SK-N-SH (cell line): ENCODE results near the gene LSMEM2. TPM values are rescaled to one million over a fixed set of nuclear protein-coding genes. Genes with fewer than 3 reads are reported as not detected.

Source experiments
- CTCF ChIA-PET: fragments of 300-600, 350-600 bp; formaldehyde crosslinking; extraction: SDS; loops from one replicate; lab custom pipeline; 2021; lab: Yijun Ruan, JAX
- POLR2A ChIA-PET: fragments of 350-600 bp; sonication (Branson Sonifier 250); formaldehyde crosslinking; extraction: SDS; loops from one replicate; lab custom pipeline; 2020; ENCODE audit warnings: antibody characterized with exemption, inconsistent platforms; lab: Yijun Ruan, JAX
- DNase-seq: peaks from one replicate; pipeline ENCODE4 v3.0.0; 2012
- H2AFZ ChIP-seq: fragments of 200-600 bp; sonication (generic); 2 replicates; pipeline ENCODE4 v1.8.1; 2016; ENCODE audit warnings: antibody characterized with exemption, mild to moderate bottlenecking, low read depth
- H3F3A ChIP-seq: fragments of 200-600 bp; sonication (generic); replicated peaks from 2 replicates; pipeline ENCODE3; 2016; ENCODE audit warnings: antibody characterized with exemption, mild to moderate bottlenecking; ENCODE audit not compliant: insufficient read depth
- H3K27ac ChIP-seq, 2 experiments: fragments of 200-500 bp in 1 of 2; fragments of 200-600 bp in 1 of 2; sonication (Bioruptor generic) in 1 of 2; sonication (generic), shearing (Covaris generic) in 1 of 2; 2 replicates each; pipeline versions ENCODE4 v1.5.1 to v1.6.1; 2014 to 2016; ENCODE audit warnings: low read depth in 2 of 2, inconsistent platforms in 1 of 2, low read length in 1 of 2, mild to moderate bottlenecking in 1 of 2, mixed read lengths in 1 of 2
- H3K27me3 ChIP-seq: fragments of 200-600 bp; sonication (generic), shearing (Covaris generic); 2 replicates; pipeline ENCODE4 v1.6.1; 2016; ENCODE audit warnings: mixed run types; ENCODE audit not compliant: insufficient read depth
- H3K36me3 ChIP-seq, 2 experiments: fragments of 200-500 bp in 1 of 2; fragments of 200-600 bp in 1 of 2; sonication (Bioruptor generic) in 1 of 2; sonication (generic) in 1 of 2; replicated peaks in 1 of 2; 2 replicates each; pipeline versions ENCODE3 to v1.5.1; 2014 to 2016; ENCODE audit warnings: low read length in 1 of 2, mild to moderate bottlenecking in 1 of 2; ENCODE audit not compliant: insufficient read depth in 2 of 2, control insufficient read depth in 1 of 2
- H3K4me1 ChIP-seq, 2 experiments: fragments of 200-500 bp in 1 of 2; fragments of 200-600 bp in 1 of 2; sonication (Bioruptor generic) in 1 of 2; sonication (generic), shearing (Covaris generic) in 1 of 2; 2 replicates each; pipeline versions ENCODE4 v1.5.1 to v1.6.1; 2014 to 2016; ENCODE audit warnings: low read depth in 1 of 2, low read length in 1 of 2, mixed run types in 1 of 2; ENCODE audit not compliant: insufficient read depth in 2 of 2, control insufficient read depth in 1 of 2
- H3K4me2 ChIP-seq: fragments of 200-600 bp; sonication (generic), shearing (Covaris generic); 2 replicates; pipeline ENCODE4 v1.6.1; 2017; ENCODE audit warnings: mixed run types
- H3K4me3 ChIP-seq, 2 experiments: fragments of 200-500 bp in 1 of 2; fragments of 200-600 bp in 1 of 2; sonication (Bioruptor generic) in 1 of 2; sonication (generic), shearing (Covaris generic) in 1 of 2; 2 replicates each; pipeline versions ENCODE4 v1.5.1 to v1.8.1; 2014 to 2016; ENCODE audit warnings: low read depth in 2 of 2, inconsistent platforms in 1 of 2, low read length in 1 of 2, mild to moderate bottlenecking in 1 of 2, mixed read lengths in 1 of 2, moderate library complexity in 1 of 2
- H3K79me2 ChIP-seq: fragments of 200-600 bp; sonication (generic); 2 replicates; pipeline ENCODE4 v1.8.1; 2017; ENCODE audit warnings: mild to moderate bottlenecking; ENCODE audit not compliant: insufficient read depth
- H3K9ac ChIP-seq: fragments of 200-600 bp; sonication (generic); 2 replicates; pipeline ENCODE4 v1.6.1; 2017; ENCODE audit warnings: mixed run types
- H3K9me2 ChIP-seq: fragments of 200-600 bp; sonication (generic); 2 replicates; pipeline ENCODE4 v1.6.1; 2017; ENCODE audit warnings: mixed run types
- H3K9me3 ChIP-seq: fragments of 200-600 bp; sonication (generic); 2 replicates; pipeline ENCODE4 v1.6.1; 2017; ENCODE audit warnings: mixed run types, mild to moderate bottlenecking, moderate library complexity
- H4K20me1 ChIP-seq: fragments of 200-600 bp; sonication (generic); 2 replicates; pipeline ENCODE4 v1.6.1; 2017; ENCODE audit warnings: mild to moderate bottlenecking, mixed run types; ENCODE audit not compliant: insufficient read depth
- CHD2 ChIP-seq: fragments of 150-350 bp; IDR thresholded peaks from 2 replicates; pipeline ENCODE4 v1.6.1; 2018; ENCODE audit warnings: low read length; ENCODE audit not compliant: partially characterized antibody
- EP300 ChIP-seq, 2 experiments: IDR thresholded peaks; 2 replicates each; pipeline versions ENCODE4 v1.4.0 to v1.6.1; 2012; ENCODE audit warnings: borderline replicate concordance in 1 of 2, low read depth in 1 of 2, low read length in 1 of 2
- EZH2phosphoT487 ChIP-seq: fragments of 200-600 bp; sonication (generic); IDR thresholded peaks from 2 replicates; pipeline ENCODE4 v1.6.1; 2017; ENCODE audit warnings: low read depth, mixed run types, mild to moderate bottlenecking, antibody characterized with exemption, moderate library complexity, borderline replicate concordance
- FOSL2 ChIP-seq: IDR thresholded peaks from 2 replicates; pipeline ENCODE4 v1.4.0; 2012; ENCODE audit warnings: low read depth, mild to moderate bottlenecking, moderate library complexity, borderline replicate concordance
- GABPA ChIP-seq: IDR thresholded peaks from 2 replicates; pipeline ENCODE4 v1.4.0; 2012; ENCODE audit warnings: low read depth, mild to moderate bottlenecking
- GATA2 ChIP-seq: sonication (generic); formaldehyde crosslinking; IDR thresholded peaks from 2 replicates; pipeline ENCODE4 v1.5.0; 2020; ENCODE audit warnings: mild to moderate bottlenecking, missing genetic modification reagents
- IRF3 ChIP-seq: fragments of 150-350 bp; IDR thresholded peaks from 2 replicates; pipeline ENCODE4 v1.6.1; 2016; ENCODE audit warnings: mild to moderate bottlenecking, low read depth, low read length
- MAX ChIP-seq: IDR thresholded peaks from 2 replicates; pipeline ENCODE4 v1.4.0; 2012; ENCODE audit warnings: low read depth
- MEF2A ChIP-seq: IDR thresholded peaks from 2 replicates; pipeline ENCODE4 v1.4.0; 2012; ENCODE audit warnings: low read depth, borderline replicate concordance
- NRF1 ChIP-seq: IDR thresholded peaks from 2 replicates; pipeline ENCODE4 v1.6.1; 2012; ENCODE audit warnings: low read depth, mild to moderate bottlenecking, low read length
- PBX3 ChIP-seq: IDR thresholded peaks from 2 replicates; pipeline ENCODE4; 2012
- POLR2AphosphoS5 ChIP-seq: IDR thresholded peaks from 2 replicates; pipeline ENCODE4 v1.6.1; 2012; ENCODE audit warnings: low read depth, low read length
- RAD21 ChIP-seq: IDR thresholded peaks from 2 replicates; pipeline ENCODE4 v1.6.1; 2012; ENCODE audit warnings: mild to moderate bottlenecking, low read length
- RCOR1 ChIP-seq: fragments of 150-350 bp; IDR thresholded peaks from 2 replicates; pipeline ENCODE4 v1.6.1; 2017; ENCODE audit warnings: antibody characterized with exemption, low read length
- USF1 ChIP-seq: IDR thresholded peaks from 2 replicates; pipeline ENCODE4 v1.4.0; 2012; ENCODE audit warnings: low read depth, borderline replicate concordance
- USF2 ChIP-seq: fragments of 150-350 bp; IDR thresholded peaks from 2 replicates; pipeline ENCODE4 v1.6.1; 2017; ENCODE audit warnings: antibody characterized with exemption, low read length, low read depth, borderline replicate concordance
- YY1 ChIP-seq: IDR thresholded peaks from 2 replicates; pipeline ENCODE4 v1.4.0; 2012; ENCODE audit warnings: low read depth, mild to moderate bottlenecking
- WGBS: methylation state at CpG from one replicate; pipeline ENCODE4 v1.1.6; 2017; ENCODE audit warnings: low lambda C conversion rate; 5-methylcytosine and 5-hydroxymethylcytosine counted together
- polyA plus RNA-seq, 3 experiments: library from polyadenylated mRNA; depleted of rRNA; stranded (reverse); fragments of >200 nt; gene quantifications; 2 replicates each; pipeline ENCODE4 v1.2.3, GENCODE V29; 2012

Gene LSMEM2
- polyA plus RNA-seq, 1 of the 3 experiments (the other 2 are of a cell fraction) = 0.03 TPM

- no peak for TF ChIP-seq MAX
- no peak for TF ChIP-seq RCOR1
- no peak for TF ChIP-seq CHD2
- TF ChIP-seq GATA2 (CRISPR knock-in tag) = no peak
- TF ChIP-seq EP300 (IDR thresholded peaks at IDR 0.05; ENCODE audit: borderline replicate concordance in 1 of 2, low read depth in 1 of 2, low read length in 1 of 2) = peak; percentile 9 to 74; a peak in 1 of 4 replicates
- no peak; the same call in 1 of the 2 replicates for TF ChIP-seq YY1
- no peak for TF ChIP-seq GABPA
- no peak for TF ChIP-seq RAD21
- no peak for TF ChIP-seq USF2
- no peak for TF ChIP-seq NRF1
- peak; percentile 44 for TF ChIP-seq PBX3
- TF ChIP-seq POLR2AphosphoS5 = peak; percentile 51
- TF ChIP-seq IRF3 = no peak
- TF ChIP-seq FOSL2 = peak; percentile 32; the same call in 1 of the 2 replicates
- no peak for TF ChIP-seq USF1
- no peak for TF ChIP-seq EZH2phosphoT487
- no peak for TF ChIP-seq MEF2A
- TF ChIP-seq, all 33 proteins: peak for 10
Measured at GRCh38 chr3:50264383-50264963, 14.4 kb upstream of the LSMEM2 start (continued).

- H3K27me3 ChIP-seq = no peaks in the 10 kb centered on the region
Measured at GRCh38 chr3:50264964-50265485, 13.9 kb upstream of the LSMEM2 start.

More at GRCh38 chr3:50264964-50265485, 13.9 kb upstream of the LSMEM2 start:
- WGBS = 80% methylated on average over 3 of the region's 7 CpGs
- Histone ChIP-seq H3K27ac (peak overlapping the region; percentile 71 to 83), H3K4me1 (peaks cover 33 to 40% of the 10 kb centered on the region in 2 experiments; a peak in 3 of 4 replicates), H3K9ac (peak overlapping the region; percentile 41; the same call in 1 of the 2 replicates), H3K4me3 (no peak overlapping the region), H3K36me3 (no peaks in the 10 kb centered on the region), H3K4me2 (peak overlapping the region; percentile 78; the same call in 1 of the 2 replicates), H4K20me1 (no peaks in the 10 kb centered on the region), H3K79me2 (peaks cover 12% of the 10 kb centered on the region), H3K9me2 (no peaks in the 10 kb centered on the region), H3K9me3 (no peaks in the 10 kb centered on the region), H2AFZ (no peak overlapping the region), H3F3A (peaks cover 26% of the 10 kb centered on the region)
- ChIA-PET POLR2A (interaction anchor here (1.0 kb wide), 1 partner anchor 347 kb away, joined by 3 read pairs; the partner anchor contains the start of gene CISH), CTCF (interaction anchor here (0.9 to 6.6 kb wide), 9 partner anchors 8 to 142 kb away, joined by 3 to 49 read pairs (median 5); partner anchors contain the start of gene GNAT1)
- DNase-seq = no peak
- TF ChIP-seq PBX3 (no peak), POLR2AphosphoS5 (peak; percentile 20; the same call in 1 of the 2 replicates)
